HG03432 (cell line): ENCODE data around the gene SHB.

Experiments
- ATAC-seq: cut with Tn5 transposase; IDR thresholded peaks from one replicate; pipeline ENCODE4 v1.9.1; 2021; ENCODE audit warnings: mild to moderate bottlenecking, moderate library complexity; ENCODE audit not compliant: unreplicated experiment

The SHB gene

DNA sequence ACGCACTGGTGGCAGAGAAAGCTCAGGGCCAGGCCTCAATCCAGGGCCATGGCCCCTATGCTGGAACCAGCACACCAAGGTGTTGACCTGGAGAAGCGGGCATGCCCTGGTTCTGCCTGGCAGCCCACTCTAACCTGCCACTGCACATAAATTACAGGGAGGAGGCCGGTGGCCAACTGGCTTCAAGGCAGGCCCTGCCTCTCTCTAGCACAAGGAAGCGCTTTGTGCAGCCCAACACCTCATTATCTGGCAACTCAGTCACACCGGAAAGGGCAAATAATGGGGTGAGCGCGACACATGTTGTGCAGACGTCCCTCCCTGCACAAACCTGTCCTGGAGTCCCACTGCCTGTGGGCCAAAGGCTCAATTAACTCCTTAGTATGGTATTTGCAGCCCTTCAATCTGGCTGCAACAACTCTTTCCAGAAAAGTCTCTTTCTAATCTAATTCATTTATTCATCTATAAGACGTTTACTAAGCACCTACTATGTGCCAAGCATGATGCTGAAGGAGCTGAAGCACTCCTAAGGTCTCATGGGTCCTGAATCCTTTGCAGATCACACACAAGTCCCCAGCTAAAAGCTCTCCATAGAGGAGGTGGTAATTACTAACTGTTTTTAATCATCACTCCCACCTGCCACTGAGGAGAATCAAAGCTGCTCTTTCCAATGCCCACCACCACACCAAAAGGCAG, 24.9 kb downstream of the SHB start:
- no peak for ATAC-seq

- no peak for ATAC-seq
Observed at GRCh38 chr9:38042626-38043357, 26.2 kb downstream of the SHB start.

DNA sequence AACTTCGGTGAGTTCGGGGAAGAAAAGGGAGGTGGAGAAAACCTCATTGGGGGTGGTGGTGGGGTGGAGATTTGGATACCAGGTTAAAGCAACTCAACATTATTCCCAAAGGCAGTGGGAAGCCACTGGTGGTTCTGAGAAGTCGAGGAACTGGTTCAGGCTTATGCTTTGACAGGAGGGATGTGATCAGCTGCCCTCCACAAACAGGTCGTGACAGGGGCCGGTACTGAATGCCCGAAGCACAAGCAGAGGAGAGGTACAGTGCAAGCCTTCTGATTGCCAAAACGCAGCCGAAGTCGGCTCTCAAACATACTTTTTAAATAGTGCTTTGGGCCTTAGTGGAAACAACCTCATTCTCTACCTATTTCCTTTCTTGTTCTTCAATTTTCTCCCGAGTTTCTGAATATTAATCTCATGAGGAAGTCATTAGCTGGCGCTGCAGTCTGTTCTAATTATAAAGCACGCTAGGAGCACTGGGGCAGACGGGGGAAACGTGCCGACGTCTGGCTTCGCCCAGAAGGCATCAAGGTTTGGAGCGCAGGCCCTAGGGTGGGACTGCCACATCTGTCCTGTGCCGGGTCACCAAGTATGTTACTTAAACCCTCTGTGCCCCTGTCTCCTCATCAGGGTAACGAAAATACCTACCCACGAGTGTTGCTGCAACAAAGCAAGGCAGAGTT, 27.3 kb downstream of the SHB start:
- no peak for ATAC-seq

- no peak for ATAC-seq
Observed at GRCh38 chr9:38039907-38040682, 28.9 kb downstream of the SHB start.

- no peak for ATAC-seq
Observed at GRCh38 chr9:38039090-38039906, 29.7 kb downstream of the SHB start.

DNA sequence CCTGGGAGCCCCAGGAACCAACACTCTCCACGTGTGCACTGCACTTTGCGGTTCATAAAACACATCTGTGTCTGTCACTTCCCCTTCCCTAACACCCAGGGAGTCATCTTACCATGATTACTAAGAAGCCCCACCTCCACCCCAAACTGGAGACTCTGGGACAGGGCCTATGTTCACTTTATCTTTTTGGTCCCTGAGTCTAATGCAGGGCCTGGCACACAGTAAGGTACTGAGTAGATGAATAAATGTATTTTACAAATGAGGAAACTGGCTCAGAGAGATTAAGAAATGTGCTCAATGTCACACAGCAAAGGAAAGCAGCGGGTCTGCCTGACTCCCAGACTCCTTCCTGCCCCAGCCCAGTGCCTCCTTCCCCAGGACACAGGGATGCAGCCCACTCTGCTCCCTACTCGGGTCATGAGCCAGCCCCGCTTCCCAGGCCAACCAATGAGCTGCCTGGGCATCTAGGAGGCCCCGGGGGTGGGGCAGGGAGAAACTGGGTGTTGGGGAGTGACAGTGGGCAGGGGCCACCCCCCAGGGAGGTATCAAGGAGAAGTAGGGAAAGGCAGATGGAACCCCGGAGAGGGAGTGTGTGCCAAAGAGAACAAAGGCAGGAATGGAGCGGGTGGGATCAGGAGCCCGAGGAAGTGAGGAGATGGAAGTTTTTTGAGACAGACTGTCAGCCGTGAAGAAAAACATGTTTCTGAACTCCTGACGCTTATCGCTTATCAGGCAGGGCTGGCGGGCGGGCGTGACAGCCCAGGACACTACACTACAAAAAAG, 30.5 kb downstream of the SHB start:
- peak; percentile 65 for ATAC-seq

DNA sequence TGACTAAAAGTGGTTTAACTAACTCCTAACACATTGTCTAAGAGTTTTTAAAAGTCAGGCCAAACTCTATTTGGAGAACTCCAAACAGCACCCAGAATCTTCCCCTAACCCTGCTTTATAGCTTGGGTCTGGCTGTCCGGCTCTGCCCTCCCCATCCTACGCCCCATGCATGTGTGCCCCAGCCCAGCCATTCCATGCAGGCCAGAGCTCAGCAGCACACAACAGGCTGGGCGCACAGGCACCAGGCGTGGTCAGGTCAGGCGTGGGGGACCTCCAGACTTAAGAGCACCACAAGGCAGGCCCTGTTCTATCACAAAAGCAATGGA, 31.1 kb downstream of the SHB start:
- ATAC-seq: no peak

DNA sequence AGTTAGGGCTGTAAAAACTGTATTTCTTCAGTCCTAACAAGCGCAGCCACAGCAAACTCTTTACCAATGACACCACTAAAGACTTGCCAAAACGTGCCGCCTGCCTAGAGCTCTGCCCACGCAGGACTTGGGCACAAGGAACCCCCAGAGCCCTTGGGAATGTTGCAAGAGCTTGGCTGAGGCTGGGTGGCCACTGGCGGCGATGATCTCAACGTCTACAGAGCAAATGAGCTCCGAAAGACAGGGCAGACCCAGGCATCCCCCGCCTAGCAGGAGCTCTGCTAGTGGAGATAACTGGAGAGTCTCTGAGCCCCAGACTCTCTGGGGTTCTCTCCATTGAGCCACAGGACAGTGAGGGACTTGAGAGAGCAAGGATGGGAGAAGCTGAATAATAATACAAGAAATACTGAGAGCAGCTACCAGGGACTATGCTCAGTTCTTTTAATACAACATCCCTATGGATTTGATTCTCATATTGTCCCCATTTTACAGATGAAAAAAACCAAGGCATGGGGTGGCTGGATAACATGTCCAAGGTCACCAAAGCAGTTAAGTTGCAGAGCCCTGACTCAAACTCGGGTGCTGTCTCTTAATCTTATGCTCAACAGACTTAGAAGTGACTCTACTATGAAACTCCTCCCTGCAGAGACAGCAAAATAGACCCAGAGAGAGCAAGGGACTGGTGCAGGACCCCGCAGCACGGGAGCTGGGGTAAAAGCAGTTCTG, 32.5 kb downstream of the SHB start:
- no peak for ATAC-seq

- no peak for ATAC-seq
Observed at GRCh38 chr9:38035873-38036272, 33.2 kb downstream of the SHB start.

GRCh38 chr9:38033941-38034340, 35.1 kb downstream of the SHB start:
- ATAC-seq: no peak

DNA sequence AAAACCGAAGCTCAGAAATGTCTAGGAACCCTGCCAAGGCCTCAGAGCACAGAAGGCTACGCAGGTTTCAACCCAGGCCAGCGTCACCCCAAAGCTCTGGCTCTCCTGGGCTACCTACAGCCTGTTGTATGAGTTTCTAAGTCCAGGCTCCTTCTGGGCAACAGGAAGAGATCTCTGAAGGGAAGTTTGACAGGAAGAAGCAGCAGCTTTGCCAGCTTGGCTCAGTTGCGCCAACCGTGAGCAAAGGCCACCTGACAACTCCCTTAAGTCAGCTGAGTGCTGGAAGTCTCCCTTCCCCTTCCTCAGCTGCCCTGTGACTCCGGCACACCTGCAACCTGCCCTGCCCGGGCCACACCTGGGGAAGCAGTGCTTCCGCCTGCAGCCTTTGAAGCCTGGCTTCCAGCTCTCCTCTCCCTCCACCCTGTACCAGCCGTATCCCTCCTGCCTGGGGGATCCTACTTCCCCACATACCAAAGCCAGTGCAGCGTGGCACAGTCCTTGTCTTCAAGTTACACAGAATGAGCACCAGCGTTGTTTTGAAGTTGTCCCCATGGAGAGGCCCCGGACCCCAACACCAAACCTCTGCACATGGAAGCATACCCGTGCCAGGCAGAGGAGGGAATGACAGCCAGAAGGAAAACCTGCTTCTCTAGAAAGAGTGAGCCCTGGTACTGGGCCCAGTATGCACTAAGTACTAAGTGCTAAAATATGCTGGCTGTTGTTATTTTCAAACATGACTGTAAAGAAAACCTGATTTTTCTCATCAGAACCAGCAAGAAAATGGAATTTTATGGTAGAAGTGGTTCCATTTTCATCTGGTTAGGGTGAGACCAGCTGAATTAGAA, 36.5 kb downstream of the SHB start:
- no peak for ATAC-seq

DNA sequence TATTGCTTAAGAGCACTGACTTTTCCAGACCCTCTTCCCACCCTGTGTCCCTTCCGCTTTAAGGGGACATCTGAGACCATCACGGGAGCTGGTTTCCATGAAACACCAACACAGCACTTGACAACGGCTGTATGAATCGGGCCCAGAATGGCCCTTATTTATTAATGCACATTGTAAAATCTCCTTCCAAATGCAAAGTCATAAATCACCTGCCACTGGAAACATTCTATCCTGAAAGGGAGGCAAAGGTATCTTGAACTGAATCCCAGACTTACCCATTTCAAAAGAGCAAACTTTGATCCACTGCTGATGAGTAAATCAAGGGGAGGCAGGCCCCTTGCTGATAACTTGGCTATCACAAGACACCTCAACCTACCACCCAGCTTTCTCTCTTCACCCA, 37.4 kb downstream of the SHB start:
- ATAC-seq: no peak

- no peak for ATAC-seq
Observed at GRCh38 chr9:38030658-38031057, 38.4 kb downstream of the SHB start.

GRCh38 chr9:38029915-38030638, 39.0 kb downstream of the SHB start:
- peak; percentile 52 for ATAC-seq

- no peak for ATAC-seq
Observed at GRCh38 chr9:38027714-38028113, 41.3 kb downstream of the SHB start.

- ATAC-seq: no peak
Observed at GRCh38 chr9:38026840-38027527, 42.0 kb downstream of the SHB start.
